Stimulated activated CD8-positive, alpha-beta memory T cell treated with anti-CD3 and anti-CD28 coated beads, Interleukin-7, amount 100 ng/mL, for 4 hours (primary cell): ENCODE data around the gene STX2.
A peak's percentile ranks its signal among the peaks of the same experiment; 100 is the strongest.

Experiments
- DNase-seq, 2 donors: peaks; one replicate each; pipeline ENCODE4 v3.0.0-alpha.2; 2020; ENCODE audit warnings: low read depth in 2 of 2

STX2 gene

DNA sequence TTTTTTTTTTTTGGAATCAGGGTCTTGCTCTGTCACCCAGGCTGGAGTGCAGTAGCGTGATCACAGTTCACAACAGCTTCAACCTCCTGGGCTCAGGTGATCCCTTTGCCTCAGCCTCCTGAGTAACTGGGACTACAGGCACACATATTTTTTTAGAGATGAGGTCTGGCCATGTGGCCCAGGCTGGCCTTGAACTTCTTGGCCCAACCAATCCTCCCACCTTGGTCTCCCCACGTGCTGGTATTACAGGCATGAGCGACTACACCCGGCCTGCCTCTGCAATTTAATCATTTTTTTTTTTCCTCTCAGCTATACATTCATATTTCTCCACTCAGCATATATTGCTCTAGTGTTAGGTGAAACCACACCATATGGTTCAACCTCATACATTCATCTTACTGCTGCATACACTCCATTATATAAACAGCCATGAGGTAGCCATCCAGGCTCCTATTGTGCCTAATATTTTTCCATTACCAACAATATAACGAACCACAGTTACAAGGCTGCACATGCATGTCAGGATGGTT lies 7.1 kb downstream of the STX2 start:
- no peak for DNase-seq

DNA sequence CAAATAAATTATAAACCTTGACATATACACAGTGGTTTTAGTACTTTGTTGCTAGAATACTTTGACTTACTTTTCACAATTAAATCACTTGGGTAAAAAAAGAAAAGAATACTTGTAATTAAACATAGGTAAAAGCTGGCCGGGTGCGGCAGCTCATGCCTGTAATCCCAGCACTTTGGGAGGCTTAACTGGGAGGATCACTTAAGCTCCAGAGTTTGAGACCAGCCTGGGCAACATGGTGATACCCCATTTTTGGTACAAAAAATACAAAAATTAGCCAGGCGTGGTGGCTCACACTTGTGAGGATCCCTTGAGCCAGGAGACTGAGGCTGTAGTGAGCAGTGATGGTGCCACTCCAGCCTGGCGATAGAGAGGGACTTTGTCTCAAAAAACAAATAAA lies 7.8 kb downstream of the STX2 start:
- DNase-seq, result no peak

DNA sequence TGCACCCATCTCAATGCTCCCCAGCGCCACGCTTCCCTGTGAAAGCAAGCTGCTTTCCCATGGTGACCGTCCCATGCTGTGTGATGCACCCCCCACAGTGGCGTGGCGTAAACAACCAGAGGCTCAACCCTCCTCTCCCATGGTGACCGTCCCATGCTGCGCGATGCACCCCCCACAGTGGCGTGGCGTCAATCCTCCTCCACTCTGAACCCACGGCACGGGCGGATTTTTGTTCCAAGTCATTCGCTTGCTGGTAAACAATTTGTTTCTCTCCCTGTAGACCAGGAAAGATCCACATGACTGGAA lies 8.9 kb downstream of the STX2 start:
- no peak for DNase-seq

DNA sequence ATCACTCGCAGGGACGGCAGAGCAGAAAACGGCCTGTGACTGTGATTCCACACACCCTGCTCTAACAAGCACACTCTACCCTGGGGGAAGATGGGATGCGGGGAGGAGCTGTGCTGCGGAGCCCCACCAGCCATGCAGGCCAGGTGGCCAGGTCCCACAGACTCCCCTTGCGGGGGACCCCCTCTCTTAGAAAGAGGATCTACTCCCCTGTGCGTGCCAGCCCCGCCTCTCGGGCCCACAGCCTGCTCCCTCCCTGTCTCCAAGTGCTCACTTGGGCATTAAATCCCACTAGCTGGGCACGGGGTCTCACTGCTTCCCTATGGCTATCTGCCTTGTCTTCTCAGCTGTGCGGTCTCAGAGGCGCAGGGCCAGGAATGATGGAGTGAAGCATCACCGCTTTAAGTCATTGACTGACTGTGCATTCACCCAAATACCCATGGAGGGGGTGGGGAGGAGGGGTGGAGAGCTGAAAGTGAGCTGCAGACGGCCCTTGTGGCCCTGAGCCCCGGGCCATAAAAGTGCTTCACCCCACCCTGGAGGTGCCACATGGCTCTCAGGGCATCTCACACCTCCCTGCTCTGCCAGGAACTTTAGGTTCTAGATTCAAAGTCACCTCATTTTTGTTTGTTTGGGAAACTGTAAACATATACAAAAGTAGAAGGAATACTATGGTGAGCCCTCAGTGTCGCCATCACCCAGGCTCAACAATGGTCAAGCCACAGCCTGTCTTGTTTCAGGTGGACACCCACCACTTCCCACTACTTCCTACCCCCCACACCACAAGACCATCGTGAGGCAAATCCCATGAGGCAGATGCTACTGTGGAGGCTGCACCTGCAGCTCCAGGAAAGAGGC lies 9.4 kb downstream of the STX2 start:
- no peak for DNase-seq

DNA sequence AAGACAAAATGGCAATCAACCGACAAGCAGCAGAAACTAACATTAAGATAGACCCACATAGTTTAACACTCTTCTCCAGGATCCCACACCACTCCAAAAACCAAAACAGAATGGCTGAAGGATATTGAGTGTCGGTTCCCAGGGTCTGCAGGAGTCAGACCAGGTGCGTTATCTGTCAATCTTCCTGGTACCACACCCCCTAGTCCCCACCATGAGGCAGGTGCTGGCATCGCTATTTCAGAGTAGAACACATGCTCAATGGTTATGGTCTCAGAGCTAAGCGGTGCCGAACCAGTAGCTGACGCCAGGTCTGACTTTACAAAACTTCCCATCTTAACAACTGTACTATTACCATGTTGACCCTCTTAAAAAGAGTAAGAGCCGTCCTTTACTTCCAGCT lies 10.2 kb downstream of the STX2 start:
- DNase-seq, result no peak

DNA sequence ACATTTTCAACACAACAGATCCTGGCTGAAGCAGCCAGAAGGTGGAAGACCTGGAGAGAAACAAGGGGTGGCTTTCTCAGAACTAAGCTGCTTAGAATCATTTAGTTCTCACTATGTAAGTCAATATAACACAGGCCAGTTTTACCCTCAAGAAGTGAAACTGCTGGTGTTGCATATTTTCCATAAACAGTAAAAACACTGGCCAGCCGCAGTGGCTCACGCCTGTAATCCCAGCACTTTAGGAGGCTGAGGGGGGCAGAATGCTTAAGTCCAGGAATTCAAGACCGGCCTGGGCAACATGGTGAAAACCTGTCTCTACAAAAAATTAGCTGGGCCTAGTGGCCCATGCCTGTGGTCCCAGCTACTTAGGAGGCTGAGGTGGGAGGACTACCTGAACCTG lies 11.6 kb downstream of the STX2 start:
- no peak for DNase-seq

DNA sequence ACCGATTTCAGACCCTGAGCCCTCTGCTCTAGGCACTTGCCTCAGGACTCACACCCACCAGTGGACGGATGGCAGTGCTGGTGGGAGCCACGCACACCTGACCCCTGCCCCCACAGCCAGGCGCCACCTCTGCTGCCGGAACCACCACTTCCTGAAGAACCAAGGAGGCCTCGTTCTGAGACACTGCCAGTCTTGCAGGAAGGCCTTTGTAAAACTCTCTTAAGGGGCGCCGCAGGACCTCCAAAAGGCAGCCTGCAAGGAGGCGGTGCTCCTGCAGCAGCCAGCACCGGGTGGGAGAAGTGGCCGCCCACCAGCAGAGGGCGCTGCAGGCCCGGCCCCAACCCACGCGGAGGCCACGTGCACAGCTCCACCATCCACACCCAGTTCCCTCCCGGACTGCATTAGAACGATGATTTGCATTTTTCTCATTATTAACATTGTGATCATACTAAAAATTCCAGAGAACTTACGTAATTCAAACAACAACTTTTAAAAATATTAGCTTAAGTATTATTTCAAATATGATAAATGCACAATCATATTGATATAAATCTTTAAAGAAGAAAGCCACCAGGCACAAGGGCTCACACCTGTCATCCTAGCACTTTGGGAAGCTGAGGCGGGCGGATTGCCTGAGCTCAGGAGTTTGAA lies 12.8 kb downstream of the STX2 start:
- DNase-seq, result peak; percentile 48 to 70

DNA sequence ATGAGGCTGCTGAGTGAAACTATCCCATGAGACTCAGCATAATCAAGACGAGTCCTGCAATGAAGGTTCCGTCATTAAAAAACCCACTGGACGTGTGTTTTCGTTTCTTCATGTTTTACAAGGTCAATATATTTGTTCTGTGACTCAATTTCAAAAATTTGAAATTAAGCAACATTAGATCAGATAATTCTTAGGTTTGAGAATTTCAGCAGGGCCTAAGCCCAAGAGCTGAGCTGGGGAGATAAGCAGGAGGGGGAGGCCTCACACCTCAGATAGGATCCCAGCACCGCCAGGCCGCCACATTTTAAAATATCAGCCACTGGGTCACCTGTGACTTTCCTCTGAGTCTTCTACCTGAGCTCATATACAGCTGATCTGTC lies 13.3 kb downstream of the STX2 start:
- no peak for DNase-seq

DNA sequence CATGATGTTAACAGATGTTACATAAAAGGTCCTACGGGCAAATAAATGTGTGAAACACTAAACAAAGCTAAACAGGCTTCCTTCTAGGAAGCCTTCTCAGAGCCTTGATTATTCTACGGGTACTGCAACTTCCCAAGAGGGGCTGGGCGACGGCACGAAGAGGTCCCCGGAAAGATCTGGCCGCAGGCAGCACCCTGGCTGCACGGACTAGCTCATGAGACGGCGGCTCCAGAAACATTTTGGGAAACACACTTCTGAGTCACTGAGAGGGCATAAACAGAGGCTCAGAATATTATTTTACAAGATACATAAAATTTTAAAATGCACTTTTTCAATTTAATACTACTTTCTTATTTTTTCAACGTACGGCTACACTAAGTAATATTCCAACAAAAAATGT lies 19.4 kb downstream of the STX2 start:
- DNase-seq, result no peak

DNA sequence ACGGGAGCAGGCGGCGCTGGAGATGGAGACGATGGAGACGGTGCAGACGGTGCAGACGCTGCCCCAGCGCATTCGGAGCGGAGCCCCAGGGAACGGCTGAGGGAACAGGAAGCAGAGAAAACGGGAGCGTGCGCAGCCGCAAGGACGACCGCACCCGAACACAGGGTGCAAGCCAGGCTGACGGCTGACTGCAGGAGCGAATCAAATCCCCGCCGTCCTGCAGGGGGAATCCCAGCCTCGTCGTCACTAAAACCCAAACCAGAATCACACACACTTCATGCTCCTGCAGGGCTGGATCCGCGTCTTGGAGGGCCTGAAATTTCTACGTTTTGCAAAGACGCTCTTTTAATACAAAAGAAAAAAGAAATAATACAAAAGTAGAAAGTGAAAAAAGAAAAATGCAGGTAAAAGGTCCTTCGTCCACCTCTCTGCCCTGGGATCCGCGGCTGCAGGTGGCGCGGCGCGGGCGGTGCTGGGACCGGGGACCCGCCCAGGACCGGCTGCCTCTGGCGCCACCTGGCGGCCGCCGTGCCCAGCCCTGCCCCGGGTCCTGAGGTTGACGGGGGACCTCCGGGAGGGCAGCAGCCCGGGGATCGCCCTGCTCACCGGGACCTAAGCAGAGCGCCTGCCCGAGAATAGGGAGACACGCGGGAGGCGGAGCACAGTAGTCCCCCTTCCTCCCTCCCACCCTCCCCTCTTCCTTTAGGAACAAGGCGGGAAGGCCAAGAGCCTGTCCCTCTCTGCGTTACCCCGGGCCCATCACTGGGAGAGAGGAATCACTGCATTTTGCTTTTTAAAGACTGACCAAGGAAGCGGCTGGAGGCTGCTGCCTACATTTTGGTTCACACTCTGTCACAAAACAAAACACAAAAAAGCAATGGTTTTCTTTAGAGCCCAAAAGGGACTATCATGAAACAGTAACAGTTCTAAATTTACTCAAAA lies 20.1 kb downstream of the STX2 start:
- peak; percentile 34 to 66 for DNase-seq

DNA sequence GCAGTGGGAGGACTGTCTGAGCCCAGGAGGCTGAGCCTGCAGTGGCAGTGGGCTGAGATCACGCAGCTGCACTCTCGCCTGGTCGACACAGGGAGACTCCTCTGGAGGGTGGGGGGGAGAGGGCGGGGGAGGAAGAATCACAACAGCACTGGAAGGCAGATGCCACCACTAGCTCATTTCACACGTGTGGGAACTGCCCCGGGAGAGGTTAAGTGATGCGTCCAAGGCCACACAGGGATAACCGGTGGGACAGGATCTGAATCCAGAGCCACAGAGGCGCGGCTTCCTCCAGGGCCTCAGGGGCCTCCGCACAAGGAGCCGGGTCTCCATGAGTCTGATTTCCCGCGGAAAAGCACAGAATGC lies 20.8 kb downstream of the STX2 start:
- DNase-seq, result no peak

DNA sequence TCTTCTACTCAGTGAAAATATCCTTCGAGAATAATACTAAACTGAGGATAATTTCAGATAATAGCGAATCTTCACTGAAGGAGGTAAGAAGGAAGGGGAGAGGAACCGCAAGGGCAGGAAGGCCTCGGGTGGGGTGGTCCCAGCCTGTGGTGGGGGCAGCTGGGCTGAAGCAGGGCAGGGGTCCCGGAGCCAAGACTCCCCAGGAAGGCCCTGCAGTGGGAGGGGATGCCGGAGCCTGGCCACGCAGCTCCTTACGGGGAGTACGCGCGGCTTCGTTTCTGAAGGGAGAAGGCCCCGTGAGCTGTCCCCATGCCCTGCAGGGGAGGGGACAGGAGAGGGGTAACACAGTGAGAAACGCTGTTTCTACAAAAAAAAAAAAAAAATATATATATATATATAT lies 21.2 kb downstream of the STX2 start:
- no peak for DNase-seq

DNA sequence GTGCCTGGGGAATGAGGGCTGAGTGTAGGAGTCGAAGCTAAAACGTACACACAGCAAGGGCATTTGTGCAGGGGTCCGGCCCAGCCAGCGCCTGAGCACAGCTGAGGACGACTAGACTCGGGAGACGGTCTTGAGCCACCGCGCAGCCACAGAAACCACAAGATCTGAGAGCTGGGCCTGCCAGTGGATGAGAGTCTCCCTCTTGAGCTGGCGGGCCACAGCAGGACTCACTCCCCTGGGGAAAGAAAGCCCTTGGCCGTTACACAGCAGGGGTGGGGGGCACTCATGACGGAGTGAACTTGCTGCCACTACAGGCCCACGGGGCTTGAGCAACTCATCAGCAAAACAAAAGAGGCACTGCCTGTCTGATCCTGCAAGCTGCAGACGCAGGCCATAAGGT lies 23.0 kb downstream of the STX2 start:
- DNase-seq, result no peak

DNA sequence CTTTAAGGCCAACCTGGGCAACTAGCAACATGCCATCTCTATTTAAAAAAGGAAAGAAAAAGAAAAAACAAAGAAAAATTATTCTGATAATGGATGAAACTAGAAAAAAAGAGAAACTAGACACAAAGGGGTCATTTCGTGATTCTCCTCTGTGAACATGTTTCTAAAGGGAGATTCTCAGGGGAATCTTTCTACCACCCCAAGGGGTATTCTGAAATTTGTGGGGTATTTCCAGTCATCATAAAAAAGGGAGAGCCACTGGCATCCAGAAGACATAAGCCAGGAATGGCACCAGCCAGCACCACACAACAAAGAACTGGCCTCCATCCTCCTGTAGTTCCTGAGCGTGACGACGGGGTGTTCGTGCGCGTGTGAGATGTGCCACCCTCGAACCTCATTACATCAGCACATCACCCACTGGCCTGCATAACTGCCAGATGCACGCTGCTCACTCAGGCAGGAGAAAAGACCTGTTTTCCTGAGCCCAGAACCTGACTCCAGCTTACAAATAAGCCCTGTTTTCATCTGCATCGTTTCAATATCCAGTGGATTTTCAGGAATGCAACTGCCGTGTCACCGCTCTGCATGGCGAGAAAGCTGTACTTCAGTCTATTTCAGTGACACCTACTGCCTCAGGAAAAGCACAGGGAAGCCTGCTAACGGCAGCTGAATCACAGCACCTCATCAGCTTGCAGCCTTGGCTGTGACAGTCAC lies 23.9 kb downstream of the STX2 start:
- no peak for DNase-seq

DNA sequence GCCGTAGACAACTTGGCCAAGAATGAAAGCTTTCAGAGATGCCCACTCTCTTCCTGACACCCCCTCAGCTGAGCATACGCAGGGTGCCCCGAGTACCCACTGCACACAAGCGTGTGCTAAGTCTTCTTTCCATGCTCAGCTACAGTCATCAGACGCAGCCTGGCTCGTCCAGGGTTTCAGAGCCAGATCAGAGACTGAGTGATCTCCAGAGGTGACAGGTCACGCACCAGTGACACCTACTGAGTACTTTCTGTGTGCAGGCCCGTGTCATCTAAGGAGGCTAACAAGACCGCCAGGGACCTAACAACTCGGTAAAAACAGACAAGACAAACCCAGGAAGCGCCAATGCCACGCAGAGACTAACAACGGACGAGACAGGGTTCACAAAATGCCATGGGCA lies 25.1 kb downstream of the STX2 start:
- DNase-seq, result no peak

DNA sequence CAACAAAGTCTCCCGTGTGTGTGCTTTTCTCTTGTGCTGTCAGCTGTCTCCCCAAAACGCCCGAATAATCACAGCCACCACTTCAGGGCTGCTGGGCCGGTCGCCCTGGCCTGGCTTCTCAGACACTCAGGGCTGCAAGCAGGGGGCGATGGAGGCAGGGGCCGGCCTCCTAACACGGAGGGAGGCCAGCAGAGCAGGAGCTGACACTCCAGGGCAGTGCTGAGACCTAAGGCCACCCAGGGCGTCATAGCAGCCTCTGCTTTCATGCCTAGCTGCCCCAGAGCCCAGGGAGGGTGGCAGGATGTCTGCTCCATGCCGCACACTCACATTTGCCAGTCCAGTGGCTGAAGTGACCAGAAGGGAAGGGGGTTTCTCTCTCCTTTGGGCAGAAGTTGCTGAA lies 25.6 kb downstream of the STX2 start:
- DNase-seq, result no peak

DNA sequence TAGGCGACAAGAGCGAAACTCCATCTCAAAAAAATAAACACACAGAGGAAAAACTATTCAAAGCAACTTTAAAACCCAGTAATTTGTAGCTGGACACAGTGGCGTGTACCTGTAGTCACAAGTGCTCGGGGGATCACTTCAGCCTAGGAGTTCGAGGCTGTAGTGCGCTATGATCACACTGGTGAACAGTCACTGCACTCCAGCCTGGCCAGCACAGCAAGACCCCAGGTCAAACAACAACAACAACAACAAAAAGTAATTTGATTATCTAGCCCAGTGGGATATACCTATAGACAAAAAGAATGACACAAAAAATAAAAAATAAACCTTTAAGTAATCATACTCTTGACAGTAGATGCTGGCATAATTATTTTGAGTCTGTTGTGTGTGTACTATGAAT lies 29.3 kb downstream of the STX2 start:
- no peak for DNase-seq

DNA sequence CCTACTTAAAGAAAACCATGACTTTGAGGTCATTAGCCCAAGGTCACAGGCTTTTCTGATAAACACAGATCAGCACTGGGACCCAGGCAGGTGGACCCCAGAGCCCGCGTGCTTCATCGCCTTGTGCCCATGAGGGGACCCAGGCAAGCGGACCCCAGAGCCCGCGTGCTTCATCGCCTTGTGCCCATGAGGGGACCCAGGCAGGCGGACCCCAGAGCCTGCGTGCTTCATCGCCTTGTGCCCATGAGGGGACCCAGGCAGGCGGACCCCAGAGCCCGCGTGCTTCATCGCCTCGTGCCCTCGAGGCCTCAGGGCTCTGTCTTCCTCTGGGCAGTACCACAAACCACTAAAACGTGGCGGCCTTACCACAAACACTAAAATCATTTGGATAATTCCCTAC lies 31.7 kb downstream of the STX2 start:
- DNase-seq, result no peak

DNA sequence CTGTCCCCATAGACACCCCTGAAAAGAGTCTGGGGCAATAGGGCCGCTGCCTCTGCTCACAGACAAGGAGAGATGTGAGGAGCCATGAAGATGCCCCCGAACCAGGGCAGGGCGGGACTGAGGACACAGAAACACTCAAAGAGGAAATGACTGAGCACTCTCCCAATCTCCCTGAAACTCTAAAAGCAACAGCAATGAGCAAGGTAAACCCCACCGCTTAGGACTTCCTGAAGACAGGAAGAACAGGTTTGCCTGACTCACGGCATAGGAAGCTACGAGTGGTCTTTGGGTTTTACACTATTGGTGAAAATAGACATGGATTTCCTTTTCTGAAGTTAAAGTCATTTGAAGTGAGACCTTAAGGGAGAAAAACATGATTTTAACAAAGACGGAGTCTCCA lies 32.5 kb downstream of the STX2 start:
- DNase-seq, result no peak

DNA sequence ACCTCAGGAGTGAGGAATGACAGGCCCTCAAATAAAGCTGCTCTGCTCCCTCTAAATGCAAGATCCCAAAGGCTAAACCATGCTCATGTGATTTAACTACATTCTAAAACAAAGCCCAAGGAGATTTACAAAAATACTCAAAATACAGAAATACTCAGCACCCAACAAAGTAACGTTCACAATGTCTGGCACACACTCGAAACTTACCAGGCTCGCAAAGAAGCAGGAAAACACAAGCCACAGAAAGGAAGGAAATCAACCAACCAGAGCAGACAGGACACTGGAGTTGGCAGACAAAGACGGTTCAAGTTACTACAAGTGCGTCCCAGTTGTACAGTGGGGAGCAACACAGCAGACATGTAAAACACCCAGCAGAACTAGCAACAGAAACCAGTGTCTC lies 33.4 kb downstream of the STX2 start:
- DNase-seq, result no peak

DNA sequence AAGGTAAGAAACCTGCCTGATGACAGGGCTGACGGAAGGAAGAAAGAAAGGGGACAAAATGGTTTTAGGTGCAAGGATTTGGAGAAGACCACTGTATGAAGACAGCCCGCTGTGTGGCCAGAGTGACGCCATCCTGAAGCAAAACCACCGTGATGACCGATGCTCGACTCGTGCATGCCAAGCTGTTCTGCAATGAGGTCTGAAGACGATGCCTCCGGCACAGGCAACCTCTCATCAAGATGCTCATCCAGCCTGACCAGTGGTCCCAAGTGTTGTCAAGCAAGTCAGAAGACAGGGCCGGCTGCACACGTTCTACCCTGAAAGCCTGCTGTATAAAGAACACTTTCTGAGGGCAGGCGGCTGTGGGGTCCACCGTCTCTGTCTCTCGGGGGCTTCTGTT lies 34.8 kb downstream of the STX2 start:
- no peak for DNase-seq

DNA sequence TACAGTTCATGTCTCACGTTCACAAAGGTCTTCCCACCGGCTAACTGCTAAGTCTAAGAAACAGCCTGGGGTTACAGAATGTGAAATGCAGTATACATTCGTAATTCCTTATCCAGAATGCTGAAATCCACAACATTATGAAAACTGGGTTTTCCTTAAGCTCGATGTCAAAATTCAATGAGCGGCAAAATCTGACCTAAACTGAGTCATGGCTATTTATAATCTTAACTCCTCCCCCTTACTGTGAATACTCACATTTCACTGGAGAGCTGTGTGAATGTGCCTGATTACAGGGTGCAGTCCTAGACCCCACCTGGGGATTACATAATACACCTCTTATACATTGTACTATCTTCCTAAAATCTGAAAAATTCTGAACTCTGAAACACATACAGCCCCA lies 35.3 kb downstream of the STX2 start:
- DNase-seq, result no peak
